Stimulated activated CD4-positive, alpha-beta T cell treated with anti-CD3 and anti-CD28 coated beads, Interleukin-1b, Interleukin-23, amount 100 ng/mL, for 1 hour (primary cell): ENCODE data around the gene TEX13D.

Source experiments
- DNase-seq, 2 donors: peaks; one replicate each; pipeline ENCODE4 v3.0.0-alpha.2; 2020; ENCODE audit warnings: low read depth in 2 of 2

TEX13D gene

GRCh38 chrX:124348182-124348581 is 15.7 kb downstream of the TEX13D start:
- no peak for DNase-seq

DNA sequence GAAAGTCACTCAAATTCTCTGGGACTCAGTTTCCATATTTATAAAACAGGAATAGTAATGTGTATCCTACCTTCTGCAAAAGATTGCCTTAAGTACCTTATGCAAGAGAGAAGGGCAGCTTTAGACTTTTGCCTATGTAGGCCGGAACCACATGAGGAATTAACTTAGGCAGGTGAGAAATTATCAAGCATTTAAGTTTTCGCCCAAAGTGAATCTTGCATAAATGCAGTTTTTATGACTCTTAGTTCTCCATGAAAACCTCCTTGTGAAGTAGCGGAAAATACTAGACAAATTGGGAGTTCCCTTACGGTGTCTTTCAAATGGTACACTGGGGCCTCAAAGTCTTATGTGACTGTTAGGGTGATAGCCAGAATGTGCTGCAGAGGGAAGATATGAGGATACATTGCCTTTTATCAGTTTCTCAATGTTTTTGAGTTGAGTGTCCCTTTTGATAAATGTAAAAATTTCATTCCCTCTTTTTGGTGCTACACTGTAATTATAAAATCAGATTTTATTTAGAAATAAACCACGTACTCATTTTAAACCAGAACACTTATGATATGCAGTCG is 16.5 kb downstream of the TEX13D start:
- DNase-seq: no peak

GRCh38 chrX:124354648-124355047 is 22.2 kb downstream of the TEX13D start:
- no peak for DNase-seq

DNA sequence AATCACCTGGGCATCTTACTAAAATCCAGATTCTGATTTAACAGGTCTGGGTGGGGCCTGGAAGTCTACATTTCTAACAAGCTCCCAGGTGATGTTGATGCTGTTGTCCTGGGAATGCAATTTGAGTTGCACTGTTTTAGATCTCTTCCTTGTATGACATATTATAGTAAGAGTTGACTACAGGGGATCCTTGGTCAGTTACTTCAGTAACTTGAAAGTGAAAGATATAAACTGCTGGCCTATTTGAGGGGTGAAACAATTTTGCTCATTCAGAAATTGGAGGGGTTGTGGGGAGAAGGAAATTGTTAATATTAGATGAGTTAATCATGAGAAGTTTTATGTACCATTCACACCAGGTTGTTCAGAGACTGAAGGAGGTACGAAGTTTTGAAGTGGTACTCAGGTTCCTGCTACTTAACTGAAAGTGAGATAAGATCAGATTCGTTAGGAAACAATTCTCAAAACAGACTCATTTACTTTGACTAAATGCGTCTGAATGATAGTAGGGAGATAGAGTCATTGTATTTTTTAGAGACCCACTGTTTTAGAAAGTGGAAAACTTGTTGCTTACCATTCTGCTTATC is 26.4 kb downstream of the TEX13D start:
- no peak for DNase-seq

DNA sequence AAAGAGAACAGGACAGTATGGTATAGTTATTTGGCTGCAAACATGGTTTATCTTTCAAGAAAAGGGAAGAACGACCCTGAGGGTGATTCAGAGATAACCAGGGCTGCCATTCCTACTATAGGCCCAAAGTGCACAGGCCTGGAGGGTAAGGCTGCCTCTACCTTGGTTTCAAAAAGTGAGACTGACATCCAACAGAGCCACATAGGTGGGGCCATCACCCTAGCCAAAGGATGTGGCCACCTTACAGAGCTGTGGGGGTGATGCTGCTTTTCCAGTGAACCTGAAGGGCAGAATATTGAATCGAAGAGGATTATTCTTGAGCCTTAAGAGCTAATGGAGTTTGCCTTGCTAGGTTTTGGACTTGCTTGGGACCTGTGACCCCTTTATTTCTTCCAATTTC is 29.6 kb downstream of the TEX13D start:
- no peak for DNase-seq

DNA sequence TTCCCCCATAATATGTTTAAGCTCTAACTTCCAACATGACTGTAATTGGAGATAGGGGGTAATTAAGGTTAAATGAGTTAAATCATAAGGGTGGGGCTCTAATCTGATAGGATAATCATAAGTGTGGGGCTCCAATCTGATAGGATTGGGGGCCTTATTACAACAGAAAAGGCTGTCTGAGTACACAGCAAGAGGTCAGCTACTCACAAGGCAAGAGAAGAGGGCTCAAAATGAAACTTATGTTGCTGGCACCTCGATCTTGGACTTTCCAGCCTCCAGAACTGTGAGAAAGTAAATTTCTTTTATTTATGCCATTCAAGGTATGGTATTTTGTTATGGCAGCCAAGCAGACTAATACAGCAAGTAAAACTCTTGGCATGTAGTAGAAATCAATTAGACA is 30.3 kb downstream of the TEX13D start:
- no peak for DNase-seq

DNA sequence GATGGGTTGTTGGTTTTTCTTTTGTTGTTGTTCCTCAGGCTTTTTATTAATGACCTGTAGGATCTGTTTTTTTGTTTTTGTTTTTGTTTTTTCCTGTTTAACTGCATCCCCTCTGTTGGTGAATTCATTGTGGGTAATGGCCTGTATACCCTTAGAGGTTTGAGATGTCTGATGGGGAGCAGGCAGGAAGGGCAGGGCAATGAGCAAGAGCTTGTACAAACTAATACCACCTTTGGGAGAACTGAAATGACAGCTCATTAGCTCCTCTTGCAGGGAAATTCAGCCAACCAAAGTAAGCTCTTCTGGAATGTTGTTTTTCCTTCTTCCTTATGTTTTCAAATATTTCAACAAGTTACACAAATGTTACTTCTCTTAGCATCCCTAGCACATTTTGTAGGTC is 37.3 kb downstream of the TEX13D start:
- DNase-seq: no peak

DNA sequence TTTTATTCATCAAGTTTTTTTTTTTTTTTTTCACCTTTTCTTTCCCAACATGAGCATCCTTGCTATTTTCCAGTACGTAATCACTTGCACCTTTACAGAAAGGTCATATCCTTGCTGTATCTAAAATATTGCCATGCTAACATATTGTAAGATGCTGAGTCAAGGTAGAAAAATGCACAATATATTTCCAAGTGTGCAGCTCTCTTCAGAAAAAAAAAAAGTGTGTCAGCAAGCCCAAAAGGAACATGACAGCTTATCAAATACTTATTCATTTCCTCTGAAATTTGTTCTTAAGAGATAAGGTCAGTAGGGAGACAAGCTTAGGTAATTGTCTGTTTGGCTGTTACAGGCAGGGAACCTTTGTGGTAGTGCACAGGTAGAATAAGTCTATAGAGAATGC is 40.9 kb downstream of the TEX13D start:
- no peak for DNase-seq

DNA sequence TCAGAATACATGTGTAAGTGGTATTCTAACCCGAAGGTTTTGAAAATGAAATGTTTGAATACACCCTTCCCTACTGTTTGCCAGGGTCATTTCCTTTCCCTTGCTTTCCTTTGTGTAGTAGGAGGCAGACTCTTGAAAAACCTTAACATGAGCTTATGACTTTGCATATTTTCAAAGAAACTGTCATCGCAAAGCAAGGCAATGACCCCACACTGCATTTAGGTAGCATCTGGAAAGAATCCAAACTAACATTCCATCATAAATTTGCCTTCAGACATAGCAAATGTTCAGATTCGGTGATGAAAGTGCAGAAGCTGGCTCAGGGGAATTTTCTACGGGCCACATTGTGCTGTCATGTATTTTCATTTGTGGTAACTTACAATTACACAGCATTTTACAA is 46.2 kb downstream of the TEX13D start:
- DNase-seq: no peak

DNA sequence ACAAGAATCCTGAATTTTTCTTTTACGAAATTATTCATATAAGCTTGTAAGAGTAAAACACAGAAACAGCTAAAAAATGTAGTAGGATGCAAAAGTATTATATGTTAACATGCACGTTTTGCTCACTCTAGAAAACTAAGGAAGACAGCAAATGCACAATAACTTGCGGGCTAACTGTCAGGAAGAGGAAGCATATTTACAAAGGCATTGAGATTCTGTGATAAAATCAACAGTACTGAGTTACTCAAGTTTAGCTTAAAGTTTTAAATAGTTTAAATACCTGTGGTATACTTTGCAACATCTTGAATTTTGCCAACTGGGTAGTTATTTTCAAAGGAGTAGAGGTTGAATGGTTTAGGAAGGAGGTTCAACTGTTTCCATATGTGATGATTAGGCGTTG is 50.9 kb downstream of the TEX13D start:
- DNase-seq: no peak

DNA sequence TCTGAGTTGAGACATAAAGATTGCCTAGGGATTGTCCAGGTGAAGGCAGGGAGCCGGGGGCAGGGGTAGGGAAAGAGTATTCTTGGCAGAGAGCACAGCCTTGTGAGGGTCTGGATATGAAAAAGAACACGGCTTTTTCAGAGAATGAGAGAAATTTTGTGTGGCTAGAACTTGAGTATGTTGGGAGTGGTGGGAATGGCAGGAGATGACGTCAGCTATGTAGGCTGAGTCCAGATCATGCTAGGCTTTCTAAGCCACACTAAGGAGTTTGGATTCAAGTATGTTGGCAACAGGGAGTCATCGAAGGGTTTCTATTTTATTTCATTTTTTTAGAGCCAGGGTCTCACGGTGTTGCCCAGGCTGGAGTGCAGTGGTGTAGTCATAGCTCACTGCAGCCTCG is 53.9 kb downstream of the TEX13D start:
- no peak for DNase-seq
